Measurements from ENCODE around the gene NFAM1.

GRCh38 chr22:42376711-42377554 lies 55.3 kb downstream of the NFAM1 start:
- TF ChIP-seq POLR2A (IDR thresholded peaks at IDR 0.05) (no peak), CTCF (IDR thresholded peaks at IDR 0.05 in 8 of 11, conservative IDR thresholded peaks at IDR 0.05 in 3 of 11) (no peak), POLR2AphosphoS5 (IDR thresholded peaks at IDR 0.05) (peak; percentile 74 to 79 (median 77))
